Forelimb muscle (tissue), 1 donor: ENCODE results near the gene ANKRD61. TPM values are rescaled to one million over a fixed set of nuclear protein-coding genes. Genes with fewer than 3 reads are reported as not detected.
"Not testable (repeated sequence)": the region's sequence is repeated elsewhere in the genome, so short reads cannot be mapped to it uniquely, and the experiment has no call there.

Experiments
- DNase-seq: peaks from one replicate; pipeline ENCODE4 v3.0.0-alpha.2; 2013; ENCODE audit warnings: low read depth
- polyA plus RNA-seq: library from polyadenylated mRNA; unstranded; fragments of 120-200 nt; gene quantifications from one replicate; pipeline ENCODE4 v1.2.1, GENCODE V29; 2013; ENCODE audit not compliant: insufficient read length

The ANKRD61 gene
- polyA plus RNA-seq, 1 donor, result 1.0 TPM

DNA sequence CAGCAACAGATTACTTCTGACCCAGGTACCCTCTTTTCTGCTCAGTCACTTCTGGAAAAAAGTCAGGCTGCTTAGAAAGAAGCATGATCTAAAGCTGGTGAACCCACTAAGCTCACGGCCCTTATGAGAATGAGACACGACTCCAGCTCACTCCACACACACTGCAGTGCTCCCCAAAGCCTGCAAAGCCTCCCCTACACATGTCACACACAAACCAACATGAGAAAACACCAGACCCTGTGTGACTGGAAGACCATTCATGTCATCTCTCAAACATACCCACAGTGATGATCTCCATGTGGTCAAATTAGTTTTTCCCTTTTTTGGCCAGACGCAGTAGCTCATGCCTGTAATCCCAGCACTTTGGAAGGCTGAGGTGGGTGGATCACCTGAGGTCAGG, 391 bp downstream of the ANKRD61 start:
- no peak for DNase-seq

DNA sequence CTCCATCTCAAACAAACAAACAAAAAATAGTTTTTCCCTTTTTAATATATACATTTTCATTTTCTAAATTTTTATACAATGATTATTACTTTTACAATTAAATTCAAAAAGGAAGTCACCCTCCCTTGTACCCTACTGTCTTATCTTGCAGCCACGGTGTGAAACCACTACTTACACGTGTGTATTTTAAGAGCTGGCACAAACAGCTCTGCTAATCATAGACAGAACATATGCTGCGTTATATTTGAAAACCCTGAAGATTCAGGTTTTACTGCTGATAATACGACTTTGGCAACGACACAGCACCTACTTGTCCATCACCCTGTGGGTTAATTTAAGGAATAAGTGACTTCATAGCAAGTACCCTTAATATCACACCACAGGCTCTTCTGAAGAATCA, 991 bp downstream of the ANKRD61 start:
- DNase-seq, result no peak

DNA sequence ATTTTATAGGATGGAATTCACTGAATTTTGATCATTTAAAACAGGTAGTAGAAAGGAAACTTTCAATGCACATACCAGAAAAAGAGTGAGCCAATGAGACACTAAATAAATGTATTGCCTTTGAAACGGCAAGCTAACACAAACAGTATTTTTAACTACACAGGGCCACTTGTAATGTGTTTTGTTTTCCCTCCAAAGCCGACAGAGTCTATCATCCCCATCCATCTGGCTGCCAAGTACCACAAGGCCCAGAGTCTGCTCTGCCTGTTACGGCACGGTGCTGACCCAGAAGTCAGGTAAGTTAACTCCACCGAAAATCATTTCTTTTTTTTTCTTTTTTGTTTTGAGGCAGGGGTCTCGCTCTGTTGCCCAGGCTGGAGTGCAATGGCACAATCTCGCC, 1.5 kb downstream of the ANKRD61 start:
- DNase-seq, result no peak

DNA sequence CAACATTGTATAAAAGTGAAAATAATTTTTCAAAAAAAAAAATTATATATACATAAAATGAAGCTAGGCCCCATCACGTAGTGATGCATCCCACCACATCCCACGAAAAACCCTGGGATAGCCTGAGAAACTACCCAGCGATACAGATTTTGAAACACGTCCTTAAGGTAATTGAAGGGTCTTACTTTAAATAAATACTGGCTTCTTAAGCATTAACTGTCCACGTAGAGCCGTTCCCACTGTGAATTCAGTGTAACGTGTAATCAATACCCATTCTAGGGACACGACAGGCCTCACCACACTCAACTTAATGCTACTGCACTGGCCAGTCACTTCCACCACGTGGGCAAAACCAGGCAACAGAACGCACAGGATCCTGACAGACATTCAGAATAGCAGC, 4.0 kb downstream of the ANKRD61 start:
- no peak for DNase-seq

DNA sequence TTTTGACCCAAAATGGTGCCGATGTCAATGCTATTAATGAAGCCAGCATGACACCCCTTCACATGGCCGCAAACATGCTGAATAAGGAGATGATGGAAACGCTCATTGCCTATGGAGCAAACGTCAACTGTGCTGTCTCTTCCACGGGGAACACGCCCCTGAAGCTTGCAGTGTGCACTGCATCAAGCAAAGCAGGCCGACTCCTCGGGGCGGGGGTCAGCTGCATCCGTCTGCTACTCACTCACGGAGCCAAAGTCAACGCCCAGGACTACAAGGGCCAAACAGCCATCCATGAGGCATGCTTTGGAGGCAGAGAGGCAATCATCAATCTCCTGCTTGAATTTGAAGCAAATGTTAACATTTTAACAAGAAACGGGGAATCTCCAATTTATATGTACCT, 4.5 kb downstream of the ANKRD61 start:
- no peak for DNase-seq

DNA sequence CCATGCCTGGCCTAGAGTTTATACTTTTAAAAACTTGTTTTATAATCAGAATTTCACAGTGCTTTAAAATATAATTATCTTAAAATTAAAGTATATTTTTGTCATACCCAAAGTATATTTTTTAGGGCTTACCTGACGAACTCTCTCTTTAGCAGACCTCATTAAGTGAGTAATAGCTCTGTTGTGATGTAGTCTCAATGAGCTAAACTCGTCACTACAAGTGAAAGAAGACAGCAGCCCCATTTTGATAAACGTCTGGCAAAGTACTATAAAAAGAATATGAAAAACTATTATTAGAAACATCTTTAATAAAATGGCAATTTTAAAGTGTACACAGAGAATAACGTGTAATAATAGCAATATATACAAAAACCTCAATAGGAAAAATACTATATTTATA, 18.6 kb downstream of the ANKRD61 start:
- no peak for DNase-seq

DNA sequence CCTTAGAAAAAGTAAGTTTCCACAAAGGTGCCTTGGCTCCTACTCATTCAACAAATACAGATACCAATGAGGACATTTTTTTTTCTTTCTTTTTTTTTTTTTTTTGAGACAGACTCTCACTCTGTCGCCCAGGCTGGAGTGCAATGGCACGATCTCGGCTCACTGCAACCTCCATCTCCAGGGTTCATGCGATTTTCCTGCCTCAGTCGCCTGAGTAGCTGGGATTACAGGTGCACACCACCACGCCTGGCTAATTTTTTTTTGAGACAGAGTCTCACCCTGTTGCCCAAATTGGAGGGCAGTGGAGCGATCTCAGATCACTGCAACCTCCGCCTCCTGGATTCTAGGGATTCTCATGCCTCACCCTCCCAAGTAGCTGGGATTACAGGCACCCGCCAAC, 20.0 kb downstream of the ANKRD61 start:
- not testable (repeated sequence) for DNase-seq

DNA sequence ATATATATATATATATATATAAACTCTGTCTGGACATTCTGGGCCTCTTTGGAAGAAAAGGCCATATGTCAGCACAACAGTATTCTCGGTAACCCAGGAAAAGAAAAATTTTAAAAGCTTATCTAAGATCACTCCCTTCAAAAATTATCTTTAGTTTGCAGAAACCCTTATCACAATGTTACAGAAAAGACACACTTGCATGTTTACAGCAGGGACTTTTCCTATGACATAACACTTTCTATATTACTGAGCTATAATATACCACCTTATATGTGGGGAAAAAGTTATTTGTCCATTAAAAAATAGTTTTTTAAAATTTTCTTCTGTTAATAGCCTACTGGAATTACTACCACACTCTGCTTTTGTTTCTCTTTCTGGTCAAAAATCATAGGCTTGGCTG, 25.4 kb downstream of the ANKRD61 start:
- no peak for DNase-seq

DNA sequence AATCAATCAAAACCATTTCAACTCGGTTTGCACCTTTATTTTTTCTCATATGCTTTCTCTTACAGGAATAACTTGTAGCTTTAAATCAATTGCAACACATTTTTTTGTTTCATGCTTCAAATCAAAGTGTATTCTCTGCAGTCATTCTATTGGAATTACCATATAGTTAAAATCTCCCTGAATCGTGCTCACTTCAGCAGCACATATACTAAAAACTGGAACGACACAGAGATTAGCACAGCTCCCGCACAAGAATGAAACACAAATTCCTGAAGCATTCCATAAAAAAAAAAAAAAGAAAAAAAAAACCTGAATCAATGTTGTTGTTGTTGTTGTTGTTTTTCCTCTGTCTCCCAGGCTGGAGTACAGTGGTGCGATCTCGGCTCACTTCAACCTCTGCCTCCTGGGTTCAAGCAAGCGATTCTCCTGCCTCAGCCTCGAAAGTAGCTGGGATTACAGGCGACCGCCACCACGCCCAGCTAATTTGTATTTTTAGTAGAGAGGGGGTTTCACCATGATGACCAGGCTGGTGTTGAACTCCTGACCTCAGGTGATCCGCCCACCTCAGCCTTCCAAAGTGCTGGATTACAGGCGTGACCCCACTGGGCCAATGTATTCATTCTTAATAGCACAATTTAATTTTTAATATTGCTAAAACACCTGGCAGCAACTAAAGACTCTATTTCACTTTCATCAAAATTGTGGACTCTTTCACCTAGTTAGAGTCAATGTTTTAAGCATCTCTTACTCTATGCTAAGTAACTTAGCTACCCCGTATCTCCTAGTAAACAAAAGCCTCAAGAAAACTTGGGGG, 26.3 kb downstream of the ANKRD61 start:
- no peak for DNase-seq

DNA sequence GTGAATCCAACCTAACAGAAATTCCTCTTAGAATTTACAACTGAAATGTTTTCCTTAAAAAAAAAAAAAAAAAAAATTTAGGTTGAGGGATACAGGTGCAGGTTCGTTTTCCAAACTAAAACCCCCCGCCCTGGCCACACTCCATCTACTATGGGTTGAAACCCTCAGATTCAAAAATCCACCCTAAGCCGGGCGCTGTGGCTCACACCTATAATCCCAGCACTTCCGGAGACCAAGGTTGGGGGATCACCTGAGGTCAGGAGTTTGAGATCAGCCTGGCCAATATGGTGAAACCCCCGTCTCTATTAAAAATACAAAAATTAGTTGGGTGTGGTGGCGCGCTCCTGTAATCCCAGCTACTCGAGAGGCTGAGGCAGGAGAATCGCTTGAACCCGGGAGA, 28.8 kb downstream of the ANKRD61 start:
- not testable (repeated sequence) for DNase-seq

DNA sequence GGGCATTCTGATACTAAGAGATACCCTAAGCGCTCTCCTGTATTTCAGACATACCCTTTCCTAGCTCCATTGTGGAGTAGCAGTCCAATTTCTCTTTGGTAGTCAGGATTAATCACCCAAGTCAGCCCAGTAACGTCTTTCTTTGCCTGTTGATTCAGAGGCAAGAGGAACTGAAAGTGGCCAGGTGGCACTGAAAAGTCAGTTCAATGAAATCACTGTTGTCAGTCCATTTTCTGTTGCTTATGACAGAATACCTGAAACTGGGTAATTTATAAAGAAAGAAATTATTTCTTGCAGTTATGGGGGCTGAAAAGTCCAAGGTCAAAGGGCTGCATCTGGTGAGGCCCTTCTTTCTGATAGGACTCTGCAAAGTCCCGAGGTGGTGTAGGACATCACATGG, 40.2 kb downstream of the ANKRD61 start:
- no peak for DNase-seq

DNA sequence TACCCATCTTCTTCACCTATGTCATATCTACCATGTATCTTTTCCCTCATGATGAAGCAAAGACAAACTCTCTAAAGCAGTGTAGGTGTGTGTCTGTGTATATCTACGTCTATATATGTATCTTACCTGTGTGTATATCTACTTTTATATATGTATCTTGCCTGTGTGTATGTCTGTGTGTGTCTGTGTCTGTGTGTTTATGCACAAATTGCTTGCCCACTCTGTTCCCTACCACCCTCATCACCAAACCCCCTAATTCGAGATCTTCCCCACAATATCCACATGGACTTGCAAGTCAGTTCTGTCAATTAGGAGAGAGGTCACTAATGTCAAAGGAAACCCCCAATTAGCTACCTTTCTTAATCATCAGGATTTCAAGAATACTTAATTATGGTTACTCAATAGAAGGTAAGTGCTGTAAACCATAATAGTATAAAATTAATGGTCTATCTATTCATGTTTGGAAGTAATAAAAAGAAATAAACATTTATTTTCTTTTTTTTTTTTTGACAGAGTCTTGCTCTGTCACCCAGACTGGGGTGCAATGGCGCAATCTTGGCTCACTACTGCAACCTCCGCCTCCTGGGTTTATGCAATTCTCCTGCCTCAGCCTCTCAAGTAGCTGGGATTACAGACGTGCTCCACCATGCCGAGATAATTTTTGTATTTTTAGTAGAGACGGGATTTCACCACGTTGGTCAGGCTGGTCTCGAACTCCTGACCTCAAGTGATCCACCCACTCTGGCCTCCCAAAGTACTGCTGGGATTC, 43.6 kb downstream of the ANKRD61 start:
- no peak for DNase-seq

DNA sequence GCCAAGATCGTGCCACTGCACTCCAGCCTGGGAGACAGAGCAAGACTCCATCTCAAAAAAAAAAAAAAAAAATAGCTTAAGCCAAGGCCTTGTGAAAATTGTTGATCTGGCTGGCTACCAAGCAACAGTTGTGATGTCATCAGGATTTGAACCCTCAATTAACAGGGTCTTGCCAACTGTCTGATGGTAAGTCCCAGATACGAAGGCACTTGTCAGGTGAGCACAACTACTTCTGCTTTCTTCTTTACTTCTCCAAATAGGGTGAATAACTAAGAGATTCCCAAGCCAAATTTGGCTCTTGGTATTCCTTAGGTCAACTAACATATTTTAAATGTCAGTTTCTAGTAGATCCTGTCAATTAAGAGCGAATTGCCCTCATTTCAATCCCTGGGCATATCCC, 47.4 kb downstream of the ANKRD61 start:
- DNase-seq, result no peak

DNA sequence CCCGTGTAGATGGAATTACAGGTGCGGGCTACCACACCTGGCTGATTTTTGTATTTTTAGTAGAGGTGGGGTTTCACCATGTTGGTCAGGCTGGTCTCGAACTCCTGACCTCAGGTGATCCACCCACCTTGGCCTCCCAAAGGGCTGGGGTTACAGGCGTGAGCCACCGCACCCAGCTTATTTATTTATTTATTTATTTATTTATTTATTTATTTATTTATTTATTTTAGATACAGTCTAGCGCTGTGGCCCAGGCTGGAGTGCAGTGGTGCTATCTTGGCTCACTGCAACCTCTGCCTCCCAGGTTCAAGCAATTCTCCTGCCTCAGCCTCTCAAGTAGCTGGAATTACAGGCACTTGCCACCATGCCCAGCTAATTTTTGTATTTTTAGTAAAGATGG, 51.9 kb downstream of the ANKRD61 start:
- not testable (repeated sequence) for DNase-seq

Other genes starting within 250 kb of the ANKRD61 start
- 26.5 TPM for gene RNF216, start 249.7 kb upstream of the ANKRD61 start, polyA plus RNA-seq
- not detected for gene OCM, start 150.6 kb upstream of the ANKRD61 start, polyA plus RNA-seq
- 55.5 TPM for gene CCZ1, start 132.6 kb upstream of the ANKRD61 start, polyA plus RNA-seq
- 0.30 TPM for gene RSPH10B, start 60.7 kb upstream of the ANKRD61 start, polyA plus RNA-seq
- gene PMS2, start 22.3 kb upstream of the ANKRD61 start, polyA plus RNA-seq, result 12.1 TPM
- gene AIMP2, start 22.1 kb upstream of the ANKRD61 start, polyA plus RNA-seq, result 39.9 TPM
- 47.7 TPM for gene EIF2AK1, start 27.8 kb downstream of the ANKRD61 start, polyA plus RNA-seq
- gene USP42, start 73.6 kb downstream of the ANKRD61 start, polyA plus RNA-seq, result 7.6 TPM
- gene CYTH3, start 241.2 kb downstream of the ANKRD61 start, polyA plus RNA-seq, result 29.3 TPM